Liver (tissue), 9 donors: ENCODE data around the gene SLC2A4. TPM values are rescaled to one million over a fixed set of nuclear protein-coding genes. Genes with fewer than 3 reads are reported as not detected.

Source experiments
- DNase-seq: peaks from one replicate; pipeline ENCODE4 v3.0.0-alpha.2; 2017; ENCODE audit warnings: low spot score
- H3K27ac ChIP-seq, 2 donors: one replicate each; pipeline ENCODE4 v1.7.0; 2013; ENCODE audit warnings: inconsistent platforms in 2 of 2, low read length in 2 of 2, control low read depth in 1 of 2, low read depth in 1 of 2, mild to moderate bottlenecking in 1 of 2
- H3K27me3 ChIP-seq, 4 donors: one replicate each; pipeline versions ENCODE4 v1.6.1 to v1.7.0; 2013; ENCODE audit warnings: low read length in 3 of 4, inconsistent platforms in 1 of 4, mild to moderate bottlenecking in 1 of 4, moderate library complexity in 1 of 4; ENCODE audit not compliant: control insufficient read depth in 4 of 4, insufficient read depth in 4 of 4
- H3K36me3 ChIP-seq, 4 donors: one replicate each; pipeline versions ENCODE4 v1.6.1 to v1.7.0; 2013; ENCODE audit warnings: low read length in 3 of 4, mild to moderate bottlenecking in 3 of 4, low read depth in 1 of 4, moderate library complexity in 1 of 4; ENCODE audit not compliant: control insufficient read depth in 4 of 4, insufficient read depth in 3 of 4
- H3K4me1 ChIP-seq, 4 donors: one replicate each; pipeline versions ENCODE4 v1.6.1 to v1.7.0; 2013; ENCODE audit warnings: low read length in 3 of 4, mild to moderate bottlenecking in 3 of 4, moderate library complexity in 1 of 4; ENCODE audit not compliant: control insufficient read depth in 4 of 4, insufficient read depth in 4 of 4
- H3K4me3 ChIP-seq, 3 donors: one replicate each; pipeline versions ENCODE4 v1.6.1 to v1.7.0; 2013; ENCODE audit warnings: low read length in 3 of 3, control low read depth in 1 of 3, low read depth in 1 of 3, mild to moderate bottlenecking in 1 of 3
- H3K9ac ChIP-seq, 2 donors: one replicate each; pipeline ENCODE4 v1.7.0; 2013; ENCODE audit warnings: low read length in 2 of 2, mild to moderate bottlenecking in 2 of 2, moderate library complexity in 2 of 2, control low read depth in 1 of 2, low read depth in 1 of 2
- H3K9me3 ChIP-seq, 4 donors: one replicate each; pipeline versions ENCODE4 v1.6.1 to v1.7.0; 2013; ENCODE audit warnings: low read length in 3 of 4; ENCODE audit not compliant: control insufficient read depth in 4 of 4
- ATF3 ChIP-seq: IDR thresholded peaks from 2 replicates; pipeline ENCODE4 v1.6.1; 2016; ENCODE audit warnings: antibody characterized with exemption
- CTCF ChIP-seq: fragments of 150-350 bp; IDR thresholded peaks from 2 replicates; pipeline ENCODE4 v1.5.1; 2017; ENCODE audit warnings: improper control_type of control experiment, low read depth, low read length; ENCODE audit not compliant: missing input control
- EGR1 ChIP-seq, 2 donors: IDR thresholded peaks; 2 replicates each; pipeline ENCODE4 v1.6.1; 2016 to 2018; ENCODE audit warnings: antibody characterized with exemption in 2 of 2, low read depth in 2 of 2
- FOXA1 ChIP-seq: IDR thresholded peaks from 2 replicates; pipeline ENCODE4 v1.6.1; 2016; ENCODE audit warnings: antibody characterized with exemption
- GABPA ChIP-seq, 2 donors: IDR thresholded peaks in 1 of 2; conservative IDR thresholded peaks in 1 of 2; 2 replicates each; pipeline ENCODE4 v1.6.1; 2016; ENCODE audit warnings: antibody characterized with exemption in 2 of 2, mild to moderate bottlenecking in 1 of 2, moderate library complexity in 1 of 2
- HNF4G ChIP-seq: IDR thresholded peaks from 2 replicates; pipeline ENCODE4 v1.6.1; 2016; ENCODE audit warnings: antibody characterized with exemption
- MAX ChIP-seq: IDR thresholded peaks from 2 replicates; pipeline ENCODE4 v1.6.1; 2016; ENCODE audit warnings: antibody characterized with exemption
- NR2F2 ChIP-seq: IDR thresholded peaks from 2 replicates; pipeline ENCODE4 v1.6.1; 2016; ENCODE audit warnings: antibody characterized with exemption
- RAD21 ChIP-seq, 2 donors: IDR thresholded peaks; 2 replicates each; pipeline ENCODE4 v1.6.1; 2016; ENCODE audit warnings: antibody characterized with exemption in 2 of 2, mild to moderate bottlenecking in 2 of 2
- REST ChIP-seq: IDR thresholded peaks from 2 replicates; pipeline ENCODE4 v1.6.1; 2016; ENCODE audit warnings: antibody characterized with exemption, mild to moderate bottlenecking
- RXRA ChIP-seq, 2 donors: IDR thresholded peaks; 2 replicates each; pipeline ENCODE4 v1.6.1; 2017 to 2018; ENCODE audit warnings: antibody characterized with exemption in 2 of 2, mild to moderate bottlenecking in 1 of 2
- SP1 ChIP-seq: IDR thresholded peaks from 2 replicates; pipeline ENCODE4 v1.6.1; 2018; ENCODE audit warnings: antibody characterized with exemption, mild to moderate bottlenecking
- TAF1 ChIP-seq: conservative IDR thresholded peaks from 2 replicates; pipeline ENCODE4 v1.6.1; 2016; ENCODE audit warnings: antibody characterized with exemption, mild to moderate bottlenecking
- YY1 ChIP-seq: IDR thresholded peaks from 2 replicates; pipeline ENCODE4 v1.6.1; 2016; ENCODE audit warnings: antibody characterized with exemption, mild to moderate bottlenecking
- ZBTB33 ChIP-seq: IDR thresholded peaks from 2 replicates; pipeline ENCODE4 v1.6.1; 2016; ENCODE audit warnings: antibody characterized with exemption
- WGBS: extraction: QIAGEN DNeasy Blood & Tissue Kit; methylation state at CpG from one replicate; pipeline ENCODE4 v1.1.7; 2013; 5-methylcytosine and 5-hydroxymethylcytosine counted together
- polyA plus RNA-seq, 2 donors: library from polyadenylated mRNA; stranded (reverse) in 1 of 2; unstranded in 1 of 2; fragments of 200-250 nt in 1 of 2; fragments of >200 nt in 1 of 2; fragmentation: Nextera tagmentation in 1 of 2; extraction: Ambion mirVana in 1 of 2; gene quantifications; one replicate each; pipeline versions ENCODE4 v1.2.1 to v1.2.3, GENCODE V29; 2013 to 2015
- total RNA-seq, 2 donors: library from RNA; depleted of rRNA; stranded (reverse); fragments of >200 nt; gene quantifications; one replicate each; pipeline ENCODE4 v1.2.3, GENCODE V29; 2014
- donor health status: healthy.
- donor health status: healthy.
- donor health status: healthy.
- donor health status: healthy.
- donor health status: healthy.

SLC2A4 gene
- total and polyA plus RNA-seq, 4 donors, result 0.42 to 10.6 (median 1.6) TPM

- Histone ChIP-seq H3K4me3 (peak overlapping the region; percentile 74 to 91 (median 86)), H3K27ac (peak overlapping the region; percentile 98 to 99), H3K4me1 (peaks cover 2 to 31% (median 25%) of the 10 kb centered on the region in 4 donors), H3K9me3 (no peaks in the 10 kb centered on the region), H3K9ac (peak overlapping the region; percentile 90), H3K36me3 (peaks cover 3 to 32% (median 20%) of the 10 kb centered on the region in 4 donors), H3K27me3 (no peaks in the 10 kb centered on the region)
- no peak for TF ChIP-seq FOXA1
- no peak for TF ChIP-seq HNF4G
- peak; percentile 45 for TF ChIP-seq MAX
- TF ChIP-seq NR2F2, result peak; percentile 17
- TF ChIP-seq EGR1 (IDR thresholded peaks at IDR 0.05; ENCODE audit: low read depth in 2 of 2), result peak; percentile 17 to 75
- peak in 1 of 2 donors; percentile 68 for TF ChIP-seq GABPA (IDR thresholded peaks at IDR 0.05 in 1 of 2, conservative IDR thresholded peaks at IDR 0.05 in 1 of 2)
- no peak for TF ChIP-seq CTCF
- peak; percentile 38 for TF ChIP-seq ATF3
- peak; percentile 57 for TF ChIP-seq REST
- TF ChIP-seq RXRA (IDR thresholded peaks at IDR 0.05), result no peak
- no peak for TF ChIP-seq TAF1
- TF ChIP-seq SP1, result peak; percentile 45
- peak; percentile 56 for TF ChIP-seq ZBTB33
- peak; percentile 80 for TF ChIP-seq YY1
- TF ChIP-seq RAD21 (IDR thresholded peaks at IDR 0.05), result peak in 1 of 2 donors; percentile 34
- 1% methylated on average over 49 of the region's 49 CpGs for WGBS
- peak; percentile 95 for DNase-seq
Observed at GRCh38 chr17:7242717-7243452, 38.6 kb upstream of the SLC2A4 start.
